Panc1 (cell line): ENCODE data around the gene DNAH9. TPM values are rescaled to one million over a fixed set of nuclear protein-coding genes. Genes with fewer than 3 reads are reported as not detected.

Experiments used
- ATAC-seq: fragments of 200-7000 bp; cut with Tn5 transposase; 2 replicates; pipeline ENCODE4 v1.9.1; 2020; ENCODE audit warnings: mild to moderate bottlenecking, moderate library complexity
- BruUV-seq: library from RNA; stranded (reverse); fragments of 400-500 nt; replicated peaks from 2 replicates; lab custom pipeline; 2021; lab: Mats Ljungman, UMichigan
- CTCF ChIA-PET: fragments of 300-600 bp; sonication (Branson Sonifier 250); formaldehyde crosslinking; loops from one replicate; lab custom pipeline; 2022; ENCODE audit warnings: antibody characterized with exemption; lab: Charles Lee
- POLR2A ChIA-PET: fragments of 300-600 bp; sonication (Branson Sonifier 250); formaldehyde crosslinking; loops from one replicate; lab custom pipeline; 2022; ENCODE audit warnings: antibody characterized with exemption; lab: Charles Lee
- DNase-seq: peaks from one replicate; pipeline ENCODE4 v3.0.0-alpha.2; 2010; ENCODE audit warnings: low read depth, low spot score
- H3K27ac ChIP-seq: 2 replicates; pipeline ENCODE4 v1.5.1; 2011; ENCODE audit warnings: mild to moderate bottlenecking, low read length, inconsistent platforms
- H3K27me3 ChIP-seq: fragments of 200-500 bp; sonication (Bioruptor generic); 2 replicates; pipeline ENCODE4 v1.6.0; 2014; ENCODE audit warnings: low read length, inconsistent platforms; ENCODE audit not compliant: control insufficient read depth, insufficient read depth
- H3K36me3 ChIP-seq: fragments of 200-500 bp; sonication (Bioruptor generic); 2 replicates; pipeline ENCODE4 v1.5.1; 2014; ENCODE audit warnings: inconsistent platforms, mild to moderate bottlenecking, low read length, moderate library complexity; ENCODE audit not compliant: control insufficient read depth, insufficient read depth
- H3K4me1 ChIP-seq: 2 replicates; pipeline ENCODE4 v1.5.1; 2011; ENCODE audit warnings: inconsistent platforms, mild to moderate bottlenecking, low read length, moderate library complexity; ENCODE audit not compliant: control insufficient read depth, insufficient read depth
- H3K4me3 ChIP-seq, 2 experiments: 2 replicates each; pipeline ENCODE4 v1.5.1; 2011 to 2012; ENCODE audit warnings: low read depth in 2 of 2, low read length in 2 of 2, mild to moderate bottlenecking in 2 of 2, inconsistent platforms in 1 of 2, moderate library complexity in 1 of 2
- H3K9me3 ChIP-seq: fragments of 200-500 bp; sonication (Bioruptor generic); 2 replicates; pipeline ENCODE4 v1.5.1; 2014; ENCODE audit warnings: low read depth, mild to moderate bottlenecking, inconsistent platforms, low read length, moderate library complexity; ENCODE audit not compliant: control insufficient read depth, insufficient read depth
- CTCF ChIP-seq: fragments of 450-650 bp; IDR thresholded peaks from 2 replicates; pipeline ENCODE4 v1.5.1; 2017; ENCODE audit warnings: mild to moderate bottlenecking
- POLR2AphosphoS5 ChIP-seq: IDR thresholded peaks from 2 replicates; pipeline ENCODE4 v1.6.1; 2012; ENCODE audit warnings: mild to moderate bottlenecking, low read depth, low read length, moderate library complexity
- REST ChIP-seq, 2 experiments: IDR thresholded peaks; 2 replicates each; pipeline ENCODE4 v1.6.1; 2011 to 2012; ENCODE audit warnings: low read depth in 2 of 2, control low read depth in 1 of 2, low read length in 1 of 2, mild to moderate bottlenecking in 1 of 2, moderate library complexity in 1 of 2; ENCODE audit not compliant: insufficient read depth in 1 of 2
- SIN3A ChIP-seq: IDR thresholded peaks from 2 replicates; pipeline ENCODE4 v1.6.1; 2012; ENCODE audit warnings: low read depth, mild to moderate bottlenecking, low read length, moderate library complexity, borderline replicate concordance; ENCODE audit not compliant: insufficient read depth
- TCF7L2 ChIP-seq: IDR thresholded peaks from 2 replicates; pipeline ENCODE4 v1.6.1; 2011; ENCODE audit warnings: mild to moderate bottlenecking, low read depth, low read length, inconsistent platforms
- in situ Hi-C: cut with HindIII; loops from 2 replicates; pipeline ENCODE4 v1.10.0; 2016; ENCODE audit warnings: low sequenced_read_pairs, low pct_unique_long_range_greater_than_20kb
- intact Hi-C: fragments of 100-400 bp; cut with micrococcal nuclease; formaldehyde crosslinking; loops from one replicate; pipeline ENCODE4 v1.10.0; 2022; ENCODE audit not compliant: unreplicated experiment
- total RNA-seq: library from RNA; stranded (reverse); gene quantifications from one replicate; pipeline ENCODE4 v1.2.1, GENCODE V29; 2021; ENCODE audit not compliant: unreplicated experiment

DNAH9 gene
- total RNA-seq, 1 experiment from 2014 or later, result not detected

- Histone ChIP-seq H3K4me3 (no peak overlapping the region), H3K27ac (no peak overlapping the region), H3K27me3 (no peaks in the 10 kb centered on the region), H3K4me1 (no peaks in the 10 kb centered on the region), H3K9me3 (no peaks in the 10 kb centered on the region), H3K36me3 (no peaks in the 10 kb centered on the region)
- in situ Hi-C loops, result no loop called here
- intact Hi-C loops, result no loop called here
- POLR2A ChIA-PET, result no interaction called here
- no peak for DNase-seq
- CTCF ChIA-PET, result no interaction called here
- no peak for TF ChIP-seq REST (IDR thresholded peaks at IDR 0.05; ENCODE audit: insufficient read depth in 1 of 2, low read depth in 2 of 2, low read length in 1 of 2)
- no peak for TF ChIP-seq SIN3A
- TF ChIP-seq TCF7L2, result no peak
- no peak for TF ChIP-seq CTCF
- no peak for TF ChIP-seq POLR2AphosphoS5
- ATAC-seq, result no peak
- no TSS peak for BruUV-seq
These were observed 182.4 kb downstream of the DNAH9 start for GRCh38 chr17:11780621-11781020.

- intact Hi-C loops, result no loop called here
- ATAC-seq, result no peak
- CTCF ChIA-PET, result no interaction called here
- Histone ChIP-seq H3K27ac (no peak overlapping the region), H3K4me3 (no peak overlapping the region), H3K4me1 (no peaks in the 10 kb centered on the region), H3K27me3 (no peaks in the 10 kb centered on the region), H3K9me3 (no peaks in the 10 kb centered on the region), H3K36me3 (no peaks in the 10 kb centered on the region)
- no peak for DNase-seq
- BruUV-seq, result no TSS peak
- TF ChIP-seq POLR2AphosphoS5 (no peak), TCF7L2 (no peak), SIN3A (no peak), REST (IDR thresholded peaks at IDR 0.05; ENCODE audit: insufficient read depth in 1 of 2, low read depth in 2 of 2, low read length in 1 of 2) (no peak), CTCF (no peak)
- in situ Hi-C loops, result no loop called here
- POLR2A ChIA-PET, result no interaction called here
These were observed 188.6 kb downstream of the DNAH9 start for GRCh38 chr17:11786711-11787438.
